GM19351 (cell line): ENCODE results near the gene EXOC5.
A peak's percentile ranks its signal among the peaks of the same experiment; 100 is the strongest.

Experiments
- ATAC-seq: cut with Tn5 transposase; IDR thresholded peaks from one replicate; pipeline ENCODE4 v1.9.1; 2021; ENCODE audit warnings: mild to moderate bottlenecking, moderate library complexity; ENCODE audit not compliant: unreplicated experiment

The EXOC5 gene, protein sequence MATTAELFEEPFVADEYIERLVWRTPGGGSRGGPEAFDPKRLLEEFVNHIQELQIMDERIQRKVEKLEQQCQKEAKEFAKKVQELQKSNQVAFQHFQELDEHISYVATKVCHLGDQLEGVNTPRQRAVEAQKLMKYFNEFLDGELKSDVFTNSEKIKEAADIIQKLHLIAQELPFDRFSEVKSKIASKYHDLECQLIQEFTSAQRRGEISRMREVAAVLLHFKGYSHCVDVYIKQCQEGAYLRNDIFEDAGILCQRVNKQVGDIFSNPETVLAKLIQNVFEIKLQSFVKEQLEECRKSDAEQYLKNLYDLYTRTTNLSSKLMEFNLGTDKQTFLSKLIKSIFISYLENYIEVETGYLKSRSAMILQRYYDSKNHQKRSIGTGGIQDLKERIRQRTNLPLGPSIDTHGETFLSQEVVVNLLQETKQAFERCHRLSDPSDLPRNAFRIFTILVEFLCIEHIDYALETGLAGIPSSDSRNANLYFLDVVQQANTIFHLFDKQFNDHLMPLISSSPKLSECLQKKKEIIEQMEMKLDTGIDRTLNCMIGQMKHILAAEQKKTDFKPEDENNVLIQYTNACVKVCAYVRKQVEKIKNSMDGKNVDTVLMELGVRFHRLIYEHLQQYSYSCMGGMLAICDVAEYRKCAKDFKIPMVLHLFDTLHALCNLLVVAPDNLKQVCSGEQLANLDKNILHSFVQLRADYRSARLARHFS

DNA sequence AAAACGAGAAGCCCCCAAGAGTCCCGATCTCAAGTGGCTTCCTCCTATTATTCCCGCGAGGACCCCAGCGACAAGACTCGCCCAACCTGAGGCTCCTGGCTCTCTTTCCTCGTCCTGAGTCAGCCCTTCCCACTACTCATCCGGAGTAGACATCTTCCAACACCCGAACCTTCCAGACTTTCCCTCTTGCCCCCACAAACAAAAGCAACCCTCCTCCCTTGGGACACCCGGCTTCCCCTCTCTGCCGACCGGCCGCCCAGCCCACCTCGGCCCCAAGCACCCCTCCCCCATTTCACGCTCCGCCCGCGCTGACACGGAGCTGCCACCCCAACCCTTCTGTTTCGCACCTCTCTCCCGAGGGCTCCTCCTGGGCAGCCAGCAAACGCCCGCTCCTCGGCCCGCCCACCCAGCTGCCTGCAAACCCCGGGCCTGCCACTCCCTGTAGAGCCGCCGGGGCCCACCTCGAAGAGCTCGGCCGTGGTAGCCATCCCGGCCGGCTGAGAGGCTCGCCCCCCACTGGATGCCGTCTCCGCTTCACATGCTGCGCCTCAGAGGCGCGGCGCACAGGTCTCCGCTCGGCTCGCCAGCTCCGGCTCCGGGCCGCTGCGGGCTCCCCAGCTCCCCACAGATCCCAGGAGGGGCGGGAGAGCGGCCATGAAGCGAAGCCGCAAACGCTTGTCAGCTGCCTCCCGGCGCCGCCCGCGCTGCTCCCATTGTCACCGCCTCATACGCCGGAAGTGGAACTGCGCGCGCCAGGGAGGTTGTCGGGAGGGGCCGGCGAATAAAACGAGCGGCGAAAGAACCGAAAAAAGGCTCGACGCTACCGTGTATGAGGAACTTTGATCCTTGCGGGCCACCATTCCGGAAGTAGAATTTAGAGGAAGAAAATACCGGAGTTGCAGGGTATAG lies at the start of gene EXOC5, which contains the start of gene AP5M1:
EXOC5 (minus strand) TSS at position 745 of the 909 bp plus-strand sequence; CDS start at position 488, 257 bp downstream.
AP5M1 (plus strand) TSS at position 811 of the 909 bp plus-strand sequence. CDS start 344 bp downstream, outside the sequence.
- peak; percentile 84 for ATAC-seq

- ATAC-seq, result peak; percentile 82
Measured at GRCh38 chr14:57317248-57317833, 48.6 kb upstream of the EXOC5 start.

- no peak for ATAC-seq
Measured at GRCh38 chr14:57314396-57315089, 45.8 kb upstream of the EXOC5 start.

GRCh38 chr14:57302883-57303282 lies 34.2 kb upstream of the EXOC5 start:
- ATAC-seq, result no peak

DNA sequence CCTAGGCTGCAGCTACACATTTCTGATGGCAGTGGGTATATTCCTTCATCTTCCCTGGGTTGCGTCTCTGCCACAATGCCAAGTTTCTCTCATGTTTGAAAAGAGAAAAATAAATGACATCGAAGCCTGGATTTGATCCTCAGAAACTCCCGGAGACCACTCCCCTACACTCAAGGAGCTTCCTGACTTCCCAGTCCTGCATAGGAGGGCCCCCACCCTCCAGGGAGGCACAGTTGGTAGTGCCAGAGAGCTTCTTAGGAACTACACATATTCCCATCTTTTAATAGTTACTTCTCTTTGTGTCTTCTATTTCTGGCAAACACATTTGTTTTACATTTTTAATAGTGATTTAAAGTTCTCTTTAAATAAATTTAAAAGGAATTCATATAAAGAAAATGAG lies 30.8 kb upstream of the EXOC5 start:
- ATAC-seq, result no peak

GRCh38 chr14:57297852-57298251 lies 29.1 kb upstream of the EXOC5 start:
- no peak for ATAC-seq

GRCh38 chr14:57295239-57295638 lies 26.5 kb upstream of the EXOC5 start:
- no peak for ATAC-seq

- ATAC-seq, result no peak
Measured at GRCh38 chr14:57293866-57294837, 25.4 kb upstream of the EXOC5 start.

DNA sequence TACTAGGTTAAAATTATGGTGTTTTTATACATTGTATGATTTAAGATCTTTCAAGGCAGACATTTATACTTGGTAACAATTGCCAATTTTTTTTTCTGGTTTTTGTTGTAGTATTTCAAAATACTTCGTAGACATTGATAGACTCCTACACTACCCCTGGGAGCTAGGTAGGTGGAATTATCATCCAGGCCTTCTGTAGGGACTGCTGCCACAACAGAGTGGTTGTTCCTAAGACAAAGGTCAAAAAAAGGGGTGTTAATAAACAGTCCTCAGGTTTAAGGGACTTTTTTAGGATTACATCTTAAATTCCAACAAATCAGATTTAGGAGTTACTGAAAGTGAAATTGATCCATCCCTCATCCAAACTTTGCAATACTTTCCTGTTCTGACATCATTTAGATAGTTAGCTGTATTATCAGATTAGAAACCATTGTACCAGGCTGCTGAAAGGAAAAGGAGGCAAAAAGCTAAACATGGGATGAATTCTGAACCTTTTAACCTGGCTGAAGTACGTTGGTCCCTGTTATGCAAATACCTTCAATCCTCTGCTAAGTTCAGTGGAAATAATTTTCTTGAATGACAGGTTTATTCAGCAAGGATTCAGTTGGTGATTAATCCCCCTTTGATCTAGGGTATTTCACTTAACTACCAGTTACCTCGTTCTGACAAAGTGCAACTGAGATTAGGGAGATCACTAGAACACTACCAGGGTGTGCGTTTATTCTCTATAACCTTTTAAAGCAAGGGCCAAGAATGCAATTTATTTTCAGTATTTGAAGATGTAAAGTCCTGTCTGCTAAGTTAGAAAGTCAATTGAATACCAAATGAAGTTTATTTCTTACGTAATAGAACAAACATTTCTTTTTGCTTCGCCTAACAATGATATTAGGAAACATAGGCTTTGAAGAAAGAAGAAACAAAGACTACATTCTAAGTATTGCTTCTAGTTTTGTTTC lies 23.3 kb upstream of the EXOC5 start:
- no peak for ATAC-seq

DNA sequence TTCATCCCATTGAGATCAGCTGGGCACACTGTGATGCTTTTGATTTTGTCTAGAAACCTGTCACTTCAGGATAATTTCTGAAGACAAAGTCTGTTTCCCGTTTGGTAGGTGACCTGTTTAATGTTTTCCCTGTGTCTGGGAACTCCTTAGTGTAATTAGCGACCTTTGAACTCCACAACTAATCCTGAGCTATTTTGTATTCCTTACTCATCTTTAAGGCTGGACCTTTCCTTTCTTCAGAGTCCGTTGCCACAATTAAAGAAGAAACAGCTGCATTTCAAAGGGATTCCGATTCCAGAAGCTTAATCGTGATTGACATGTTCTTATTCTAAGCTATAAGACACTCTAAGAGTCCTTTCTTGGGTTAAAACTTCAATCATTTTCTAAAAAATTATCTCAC lies 22.0 kb upstream of the EXOC5 start:
- ATAC-seq, result no peak

DNA sequence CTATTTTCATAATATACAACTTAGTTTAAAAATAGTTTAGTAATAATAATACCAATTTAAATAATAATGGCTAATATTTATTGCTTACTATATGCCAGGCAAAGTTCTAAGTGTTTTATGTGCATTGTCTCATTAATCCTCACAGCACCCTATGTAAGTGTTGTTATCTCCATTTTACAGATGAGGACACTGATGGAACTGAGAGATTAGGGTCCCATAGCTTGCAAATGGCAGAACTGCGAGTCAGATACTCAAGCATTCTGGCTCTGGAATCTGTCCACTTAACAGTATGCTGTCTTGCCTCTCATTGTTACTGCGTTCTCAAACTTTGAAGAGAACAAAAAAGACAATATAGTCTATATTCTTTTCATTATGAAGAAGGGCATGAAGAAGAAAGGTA lies 19.0 kb upstream of the EXOC5 start:
- no peak for ATAC-seq

GRCh38 chr14:57277062-57277461 lies 8.4 kb upstream of the EXOC5 start:
- ATAC-seq, result no peak

GRCh38 chr14:57275023-57275664 lies 6.4 kb upstream of the EXOC5 start:
- no peak for ATAC-seq

GRCh38 chr14:57274551-57274950 lies 5.8 kb upstream of the EXOC5 start:
- no peak for ATAC-seq

DNA sequence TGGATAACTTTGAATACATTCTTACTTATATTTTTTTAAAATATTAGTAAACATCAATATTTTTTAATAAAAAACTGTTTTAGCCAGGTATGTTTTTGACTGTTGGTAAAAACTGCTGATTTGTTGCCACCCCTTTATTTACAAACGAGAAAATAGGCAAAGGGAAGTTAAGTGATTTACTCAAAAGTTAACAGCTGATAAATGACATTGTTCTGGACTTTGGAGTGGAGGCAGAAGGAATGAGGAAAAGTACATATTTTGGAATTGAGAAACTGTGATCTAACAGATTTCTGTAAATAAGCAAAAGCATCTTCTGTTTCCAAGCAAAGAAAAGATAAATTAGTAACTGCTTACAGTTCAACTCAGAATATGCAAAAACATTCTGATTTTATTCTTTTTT lies 4.5 kb upstream of the EXOC5 start:
- ATAC-seq, result no peak

DNA sequence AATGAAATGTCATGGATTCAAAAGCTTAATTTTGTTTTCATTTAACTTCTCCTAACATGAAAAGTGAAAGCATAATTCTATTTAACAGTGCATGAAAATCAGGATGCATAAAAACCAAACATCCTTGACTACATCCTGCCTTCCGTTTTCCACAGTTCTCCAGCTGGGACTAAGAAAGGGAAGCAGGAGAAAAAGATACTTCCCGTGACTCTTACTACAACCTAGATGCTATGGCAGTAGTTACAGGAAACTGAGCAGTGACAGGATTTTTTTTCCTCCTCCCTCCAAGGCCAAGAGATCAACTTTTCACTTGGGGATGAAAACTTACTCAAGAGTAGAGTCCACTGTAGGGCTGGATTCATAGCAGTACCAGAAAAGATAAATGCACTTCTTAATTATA lies 2.6 kb downstream of the EXOC5 start:
- ATAC-seq, result no peak

- ATAC-seq, result no peak
Measured at GRCh38 chr14:57262117-57262516, 6.6 kb downstream of the EXOC5 start.
